Astrocyte (in vitro differentiated cells and primary cell): ENCODE results near the gene SLC25A26. TPM values are rescaled to one million over a fixed set of nuclear protein-coding genes. Genes with fewer than 3 reads are reported as not detected.
A peak's percentile ranks its signal among the peaks of the same experiment; 100 is the strongest.

Source experiments
- DNase-seq: peaks from one replicate; pipeline ENCODE4 v3.0.0-alpha.2; 2010; ENCODE audit warnings: low read depth
- FAIRE-seq: peaks from 2 replicates; lab custom pipeline; 2011; peaks lifted over from hg19 to GRCh38; lab: Jason Lieb, UNC
- H2AFZ ChIP-seq: 2 replicates; pipeline ENCODE4 v1.6.0; 2012; ENCODE audit warnings: low read depth, low read length, inconsistent platforms
- H3K27ac ChIP-seq: 2 replicates; pipeline ENCODE4 v1.5.1; 2011; ENCODE audit warnings: low read depth, low read length, inconsistent platforms
- H3K27me3 ChIP-seq: 2 replicates; pipeline ENCODE4 v1.6.0; 2011; ENCODE audit warnings: low read length, inconsistent platforms; ENCODE audit not compliant: insufficient read depth
- H3K36me3 ChIP-seq: 2 replicates; pipeline ENCODE4 v1.5.1; 2011; ENCODE audit warnings: low read length, inconsistent platforms; ENCODE audit not compliant: insufficient read depth
- H3K4me1 ChIP-seq: 2 replicates; pipeline ENCODE4 v1.5.1; 2011; ENCODE audit warnings: low read length, inconsistent platforms; ENCODE audit not compliant: insufficient read depth
- H3K4me2 ChIP-seq: 2 replicates; pipeline ENCODE4 v1.6.0; 2012; ENCODE audit warnings: low read length, inconsistent platforms
- H3K4me3 ChIP-seq: 2 replicates; pipeline ENCODE4 v1.5.1; 2011; ENCODE audit warnings: low read depth, mild to moderate bottlenecking, low read length, inconsistent platforms; ENCODE audit not compliant: insufficient read depth
- H3K79me2 ChIP-seq: 2 replicates; pipeline ENCODE4 v1.6.0; 2012; ENCODE audit warnings: mild to moderate bottlenecking, low read length, inconsistent platforms; ENCODE audit not compliant: insufficient read depth
- H3K9ac ChIP-seq: 2 replicates; pipeline ENCODE4 v1.6.0; 2012; ENCODE audit warnings: mild to moderate bottlenecking, low read length, inconsistent platforms
- H3K9me3 ChIP-seq: 2 replicates; pipeline ENCODE4 v1.5.1; 2012; ENCODE audit warnings: low read depth, mild to moderate bottlenecking, low read length, inconsistent platforms; ENCODE audit not compliant: insufficient read depth
- H4K20me1 ChIP-seq: 2 replicates; pipeline ENCODE4 v1.6.0; 2012; ENCODE audit warnings: low read length, inconsistent platforms; ENCODE audit not compliant: insufficient read depth
- H3K27ac Mint-ChIP-seq: one replicate; pipeline ENCODE4 v1.8.0; 2021; ENCODE audit warnings: mild to moderate bottlenecking, mixed read lengths; ENCODE audit not compliant: unreplicated experiment
- H3K27me3 Mint-ChIP-seq: one replicate; pipeline ENCODE4 v1.8.0; 2021; ENCODE audit warnings: low read depth, mixed read lengths; ENCODE audit not compliant: unreplicated experiment
- H3K36me3 Mint-ChIP-seq: one replicate; pipeline ENCODE4 v1.8.0; 2021; ENCODE audit warnings: low read depth, mixed read lengths; ENCODE audit not compliant: unreplicated experiment
- H3K4me1 Mint-ChIP-seq: one replicate; pipeline ENCODE4 v1.8.0; 2021; ENCODE audit warnings: low read depth, mixed read lengths; ENCODE audit not compliant: unreplicated experiment
- H3K4me3 Mint-ChIP-seq: one replicate; pipeline ENCODE4 v1.8.0; 2021; ENCODE audit warnings: mild to moderate bottlenecking, moderate library complexity, mixed read lengths; ENCODE audit not compliant: unreplicated experiment
- H3K9me3 Mint-ChIP-seq: one replicate; pipeline ENCODE4 v1.8.0; 2021; ENCODE audit warnings: mild to moderate bottlenecking, mixed read lengths; ENCODE audit not compliant: unreplicated experiment
- CTCF ChIP-seq: IDR thresholded peaks from 2 replicates; pipeline ENCODE4 v1.5.1; 2011; ENCODE audit warnings: low read depth, mild to moderate bottlenecking, inconsistent platforms, low read length, moderate library complexity; ENCODE audit not compliant: insufficient read depth
- EZH2 ChIP-seq: IDR thresholded peaks from 2 replicates; pipeline ENCODE4 v1.6.1; 2012; ENCODE audit warnings: mild to moderate bottlenecking, low read length, inconsistent platforms; ENCODE audit not compliant: insufficient read depth
- total RNA-seq: library from RNA; stranded (reverse); gene quantifications from 2 replicates; pipeline ENCODE4 v1.2.1, GENCODE V29; 2021

SLC25A26 gene
- total RNA-seq, 1 donor from 2014 or later, result 17.9 TPM

GRCh38 chr3:66322436-66322835 lies 101.6 kb downstream of the SLC25A26 start:
- FAIRE-seq (no peak), DNase-seq (no peak)
- Mint-ChIP-seq H3K36me3 (no peaks in the 10 kb centered on the region), H3K4me1 (peaks cover 6% of the 10 kb centered on the region), H3K27ac (no peak overlapping the region), H3K4me3 (no peak overlapping the region), H3K9me3 (no peaks in the 10 kb centered on the region), H3K27me3 (no peaks in the 10 kb centered on the region)
- H3K27me3 ChIP-seq, result no peaks in the 10 kb centered on the region
- no peak overlapping the region for H3K4me2 ChIP-seq
- H4K20me1 ChIP-seq, result no peaks in the 10 kb centered on the region
- TF ChIP-seq CTCF, result no peak
- H3K9ac ChIP-seq, result no peak overlapping the region
- H3K79me2 ChIP-seq, result no peaks in the 10 kb centered on the region
- no peak overlapping the region for H3K27ac ChIP-seq
- H3K4me1 ChIP-seq, result no peaks in the 10 kb centered on the region
- H3K36me3 ChIP-seq, result no peaks in the 10 kb centered on the region
- H2AFZ ChIP-seq, result no peak overlapping the region
- no peak overlapping the region for H3K4me3 ChIP-seq
- no peaks in the 10 kb centered on the region for H3K9me3 ChIP-seq

- Histone ChIP-seq H4K20me1 (no peaks in the 10 kb centered on the region), H3K27ac (no peak overlapping the region), H3K4me1 (no peaks in the 10 kb centered on the region), H3K36me3 (no peaks in the 10 kb centered on the region), H3K4me2 (no peak overlapping the region), H3K27me3 (no peaks in the 10 kb centered on the region), H3K9ac (no peak overlapping the region), H3K4me3 (no peak overlapping the region), H3K79me2 (no peaks in the 10 kb centered on the region), H2AFZ (no peak overlapping the region), H3K9me3 (no peaks in the 10 kb centered on the region)
- H3K27me3 Mint-ChIP-seq, result no peaks in the 10 kb centered on the region
- no peak overlapping the region for H3K4me3 Mint-ChIP-seq
- H3K27ac Mint-ChIP-seq, result no peak overlapping the region
- H3K4me1 Mint-ChIP-seq, result no peaks in the 10 kb centered on the region
- TF ChIP-seq CTCF (no peak), EZH2 (no peak)
- no peak for FAIRE-seq
- no peaks in the 10 kb centered on the region for H3K36me3 Mint-ChIP-seq
- H3K9me3 Mint-ChIP-seq, result no peaks in the 10 kb centered on the region
- no peak for DNase-seq
Measured at GRCh38 chr3:66326340-66326739, 105.5 kb downstream of the SLC25A26 start.

GRCh38 chr3:66335671-66336070 lies 114.9 kb downstream of the SLC25A26 start:
- no peaks in the 10 kb centered on the region for H3K9me3 Mint-ChIP-seq
- Histone ChIP-seq H3K27ac (peak overlapping the region; percentile 70), H3K4me2 (peak overlapping the region; percentile 61), H4K20me1 (no peaks in the 10 kb centered on the region), H3K9ac (peak overlapping the region; percentile 45), H3K79me2 (no peaks in the 10 kb centered on the region), H3K36me3 (no peaks in the 10 kb centered on the region), H3K9me3 (no peaks in the 10 kb centered on the region), H3K4me3 (no peak overlapping the region), H2AFZ (peak overlapping the region; percentile 28), H3K4me1 (peaks cover 17% of the 10 kb centered on the region), H3K27me3 (no peaks in the 10 kb centered on the region)
- FAIRE-seq (no peak), DNase-seq (no peak)
- TF ChIP-seq CTCF (no peak), EZH2 (no peak)
- no peak overlapping the region for H3K4me3 Mint-ChIP-seq
- H3K27me3 Mint-ChIP-seq, result no peaks in the 10 kb centered on the region
- H3K27ac Mint-ChIP-seq, result no peak overlapping the region
- H3K36me3 Mint-ChIP-seq, result peaks cover 2% of the 10 kb centered on the region
- H3K4me1 Mint-ChIP-seq, result peaks cover 17% of the 10 kb centered on the region
